Cerebellar nuclear complex (tissue), 1 donor: ENCODE data around the gene NRXN2.

Source experiments
- DNase-seq, 2 experiments: peaks; one replicate each; lab custom pipeline; 2025; lab: John Stamatoyannopoulos, UW

NRXN2 gene

GRCh38 chr11:64723117-64723906 is at the start of gene NRXN2:
Gene NRXN2 (minus strand): TSS chr11:64723197. CDS start chr11:64713699, 9,498 bp downstream.
- DNase-seq = peak; percentile 72 to 88

- no peak for DNase-seq
These were observed 49.5 kb upstream of the NRXN2 start for GRCh38 chr11:64772303-64773018.

- DNase-seq = no peak
These were observed 48.9 kb upstream of the NRXN2 start for GRCh38 chr11:64771861-64772260.

GRCh38 chr11:64770120-64770519 is 47.1 kb upstream of the NRXN2 start:
- no peak for DNase-seq

- no peak for DNase-seq
These were observed 46.3 kb upstream of the NRXN2 start for GRCh38 chr11:64769283-64769682.

GRCh38 chr11:64768300-64768694 is 45.3 kb upstream of the NRXN2 start:
- no peak for DNase-seq

- no peak for DNase-seq
These were observed 44.6 kb upstream of the NRXN2 start for GRCh38 chr11:64767344-64768299.

- no peak for DNase-seq
These were observed 43.9 kb upstream of the NRXN2 start for GRCh38 chr11:64766881-64767280.

- no peak for DNase-seq
These were observed 43.1 kb upstream of the NRXN2 start for GRCh38 chr11:64765851-64766665.

GRCh38 chr11:64765291-64765850 is 42.4 kb upstream of the NRXN2 start:
- no peak for DNase-seq

- no peak for DNase-seq
These were observed 41.8 kb upstream of the NRXN2 start for GRCh38 chr11:64764753-64765152.

GRCh38 chr11:64764040-64764611 is 41.1 kb upstream of the NRXN2 start:
- DNase-seq = no peak

- DNase-seq = no peak
These were observed 40.6 kb upstream of the NRXN2 start for GRCh38 chr11:64763526-64764039.

GRCh38 chr11:64762674-64763525 is 39.9 kb upstream of the NRXN2 start:
- no peak for DNase-seq

- no peak for DNase-seq
These were observed 39.3 kb upstream of the NRXN2 start for GRCh38 chr11:64762277-64762673.

GRCh38 chr11:64760759-64761420 is 37.9 kb upstream of the NRXN2 start:
- no peak for DNase-seq

GRCh38 chr11:64759722-64760719 is 37.0 kb upstream of the NRXN2 start, which contains the start of gene PYGM:
Gene PYGM (minus strand): TSS chr11:64759974. CDS start chr11:64759898, 76 bp downstream.
- DNase-seq = peak in 1 of 2 experiments; percentile 50
